ENCODE results near the gene METTL18.
"Not testable (repeated sequence)": the region's sequence is repeated elsewhere in the genome, so short reads cannot be mapped to it uniquely, and the experiment has no call there.

Gene METTL18

GRCh38 chr1:169794530-169795416 is at the start of gene METTL18:
METTL18 (minus strand) TSS chr1:169794907; CDS start chr1:169793695, 1,212 bp downstream.
- DNase-seq (ENCODE audit: low spot score): peak; percentile 97

GRCh38 chr1:169838942-169839341 is 44.2 kb upstream of the METTL18 start:
- DNase-seq (ENCODE audit: low spot score): no peak

GRCh38 chr1:169836198-169836597 is 41.5 kb upstream of the METTL18 start:
- DNase-seq (ENCODE audit: low spot score): no peak

GRCh38 chr1:169835647-169836046 is 40.9 kb upstream of the METTL18 start:
- no peak for DNase-seq (ENCODE audit: low spot score)

GRCh38 chr1:169834869-169835268 is 40.2 kb upstream of the METTL18 start:
- no peak for DNase-seq (ENCODE audit: low spot score)

- no peak for DNase-seq (ENCODE audit: low spot score)
Measured at GRCh38 chr1:169833179-169833901, 38.6 kb upstream of the METTL18 start.

GRCh38 chr1:169829671-169830070 is 35.0 kb upstream of the METTL18 start:
- no peak for DNase-seq (ENCODE audit: low spot score)

- DNase-seq (ENCODE audit: low spot score): no peak
Measured at GRCh38 chr1:169824153-169824552, 29.4 kb upstream of the METTL18 start.

- no peak for DNase-seq (ENCODE audit: low spot score)
Measured at GRCh38 chr1:169821500-169821899, 26.8 kb upstream of the METTL18 start.

- DNase-seq (ENCODE audit: low spot score): no peak
Measured at GRCh38 chr1:169816617-169817016, 21.9 kb upstream of the METTL18 start.

- DNase-seq (ENCODE audit: low spot score): no peak
Measured at GRCh38 chr1:169814265-169814664, 19.6 kb upstream of the METTL18 start.

GRCh38 chr1:169812131-169812530 is 17.4 kb upstream of the METTL18 start:
- DNase-seq (ENCODE audit: low spot score): no peak

- DNase-seq (ENCODE audit: low spot score): not testable (repeated sequence)
Measured at GRCh38 chr1:169811418-169812035, 16.8 kb upstream of the METTL18 start.

GRCh38 chr1:169809370-169810095 is 14.8 kb upstream of the METTL18 start:
- peak; percentile 40 for DNase-seq (ENCODE audit: low spot score)

GRCh38 chr1:169804941-169805340 is 10.2 kb upstream of the METTL18 start:
- no peak for DNase-seq (ENCODE audit: low spot score)

GRCh38 chr1:169802888-169803287 is 8.2 kb upstream of the METTL18 start:
- DNase-seq (ENCODE audit: low spot score): no peak

- DNase-seq (ENCODE audit: low spot score): no peak
Measured at GRCh38 chr1:169797281-169797680, 2.6 kb upstream of the METTL18 start.

- DNase-seq (ENCODE audit: low spot score): no peak
Measured at GRCh38 chr1:169796274-169796810, 1.6 kb upstream of the METTL18 start.

- DNase-seq (ENCODE audit: low spot score): no peak
Measured at GRCh38 chr1:169795687-169796086, 980 bp upstream of the METTL18 start.

GRCh38 chr1:169793730-169794129 is 977 bp downstream of the METTL18 start:
- no peak for DNase-seq (ENCODE audit: low spot score)

- no peak for DNase-seq (ENCODE audit: low spot score)
Measured at GRCh38 chr1:169788402-169788801, 6.3 kb downstream of the METTL18 start.

- no peak for DNase-seq (ENCODE audit: low spot score)
Measured at GRCh38 chr1:169786974-169787373, 7.7 kb downstream of the METTL18 start.

Measured in COLO829 (cell line).